GM19043 (cell line): ENCODE data around the gene PHF19.
A peak's percentile ranks its signal among the peaks of the same experiment; 100 is the strongest.

Experiments used
- ATAC-seq: cut with Tn5 transposase; IDR thresholded peaks from one replicate; pipeline ENCODE4 v1.9.1; 2021; ENCODE audit warnings: low read depth; ENCODE audit not compliant: unreplicated experiment

PHF19 gene

DNA sequence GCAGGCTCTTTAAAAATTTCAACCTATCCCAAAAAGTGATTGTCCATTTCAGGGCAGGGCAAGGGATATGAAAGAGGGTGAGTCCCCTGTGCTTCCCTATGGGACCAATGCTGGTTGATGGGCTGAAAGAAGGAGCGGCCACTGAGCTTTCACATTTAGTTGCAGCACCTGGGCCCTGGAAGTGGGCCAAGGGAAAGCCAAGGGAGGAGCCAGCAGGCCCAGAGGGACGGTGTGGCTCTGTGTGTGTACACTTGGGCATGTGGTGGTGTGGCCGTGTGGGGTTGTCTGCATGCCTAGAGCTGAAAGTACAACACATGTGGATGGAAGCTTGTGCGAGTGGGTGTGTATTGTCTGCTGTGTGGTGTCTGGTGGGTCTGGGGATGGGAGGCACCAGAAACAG, 20.3 kb downstream of the PHF19 start:
- no peak for ATAC-seq

DNA sequence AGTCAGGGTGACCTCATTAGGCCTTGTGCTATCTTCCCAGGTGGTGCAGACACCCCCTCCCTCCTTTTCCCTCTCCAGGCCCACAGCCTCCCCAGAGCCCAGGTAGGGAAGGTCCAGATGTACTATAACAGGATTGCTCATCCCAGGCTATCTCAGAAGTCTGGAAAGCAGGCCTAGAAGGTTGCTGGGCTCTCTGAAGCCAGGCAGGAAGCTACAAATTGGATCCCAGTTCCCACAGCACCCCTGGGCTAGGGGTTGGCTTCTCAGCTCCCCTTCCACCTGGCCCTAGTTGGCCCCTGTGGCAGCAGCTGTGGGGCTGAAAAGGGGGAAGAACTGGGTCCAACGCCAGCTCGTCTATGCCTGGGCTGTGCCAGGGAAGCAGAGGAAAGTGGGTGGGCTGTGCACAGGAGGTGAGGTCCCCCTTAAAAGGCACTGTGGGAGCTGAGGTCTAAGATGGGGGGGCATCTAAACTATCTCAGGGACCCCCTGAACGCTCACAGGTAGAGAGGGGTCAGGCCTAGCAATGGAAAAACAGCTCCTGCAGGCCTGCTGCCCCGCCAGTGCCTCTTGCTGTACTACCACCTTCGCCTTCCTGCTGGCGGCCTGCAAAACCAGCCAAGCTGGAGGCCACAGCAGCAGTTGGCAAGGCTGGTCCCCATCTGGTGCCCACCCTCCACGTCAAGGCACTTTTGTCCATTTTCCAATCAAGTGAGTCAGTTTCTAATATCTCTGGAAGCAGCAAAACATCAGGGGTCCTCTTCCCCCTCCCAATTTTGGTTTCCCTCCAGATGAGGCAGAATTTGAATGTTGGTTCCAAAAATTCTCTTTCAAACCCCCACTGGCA, 20.9 kb downstream of the PHF19 start:
- ATAC-seq: no peak

GRCh38 chr9:120854596-120855327, 22.2 kb downstream of the PHF19 start:
- ATAC-seq: no peak

GRCh38 chr9:120853198-120853597, 23.8 kb downstream of the PHF19 start:
- no peak for ATAC-seq

DNA sequence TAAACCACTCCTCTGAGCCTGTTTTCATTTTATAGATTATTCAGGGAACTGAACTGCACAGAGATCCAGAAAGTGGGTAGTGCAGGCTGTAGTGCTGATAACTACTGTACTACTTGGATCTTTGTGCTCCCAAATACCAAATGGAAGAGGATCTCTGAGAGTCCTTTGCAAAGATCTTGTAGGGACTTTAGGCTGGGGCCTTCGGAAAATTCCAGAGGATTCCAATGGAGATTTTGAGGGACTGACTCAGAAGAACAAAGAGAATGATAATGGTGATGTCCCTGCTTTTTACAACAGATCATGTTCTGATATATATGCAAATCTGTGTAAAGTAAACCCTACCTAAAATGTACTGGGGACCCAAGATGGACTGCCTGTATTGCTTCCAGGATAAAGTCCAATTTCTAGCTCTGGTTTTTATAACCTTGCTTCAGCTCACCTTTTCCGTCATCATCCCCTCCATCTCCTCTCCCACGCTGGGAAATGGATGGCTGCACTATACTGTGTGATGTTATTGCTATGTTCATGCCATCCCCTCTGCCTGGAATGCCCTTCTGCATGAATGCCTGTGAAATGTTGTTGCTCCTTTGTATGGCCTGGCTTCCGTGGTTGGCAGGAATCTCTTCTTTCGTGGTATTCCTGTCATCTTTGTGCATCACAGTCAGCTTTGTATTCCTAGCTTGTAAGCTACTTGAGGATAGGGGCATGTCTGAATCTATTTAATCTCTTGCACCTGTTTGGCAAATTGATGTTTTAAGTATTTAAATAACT, 24.6 kb downstream of the PHF19 start:
- ATAC-seq: no peak

DNA sequence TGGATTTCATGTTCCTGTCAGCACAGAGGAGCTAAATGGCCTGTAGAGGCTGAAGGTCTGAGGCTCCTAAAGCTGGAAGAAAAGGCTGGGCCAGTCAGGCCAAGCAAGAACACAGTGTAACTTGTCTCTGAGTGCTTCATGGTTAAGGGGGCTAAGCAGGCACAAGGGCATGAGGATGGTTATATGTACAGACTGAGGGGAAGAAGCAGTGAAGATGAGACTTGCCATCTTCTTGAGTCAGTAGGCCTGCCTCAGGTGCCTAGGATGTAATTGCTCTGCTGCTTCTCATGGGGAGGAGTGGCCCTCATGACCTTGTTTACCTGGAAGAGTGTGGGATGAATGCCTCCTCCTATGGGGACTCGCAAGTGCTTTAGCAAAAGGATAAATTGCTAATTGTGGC, 25.5 kb downstream of the PHF19 start:
- ATAC-seq: no peak

DNA sequence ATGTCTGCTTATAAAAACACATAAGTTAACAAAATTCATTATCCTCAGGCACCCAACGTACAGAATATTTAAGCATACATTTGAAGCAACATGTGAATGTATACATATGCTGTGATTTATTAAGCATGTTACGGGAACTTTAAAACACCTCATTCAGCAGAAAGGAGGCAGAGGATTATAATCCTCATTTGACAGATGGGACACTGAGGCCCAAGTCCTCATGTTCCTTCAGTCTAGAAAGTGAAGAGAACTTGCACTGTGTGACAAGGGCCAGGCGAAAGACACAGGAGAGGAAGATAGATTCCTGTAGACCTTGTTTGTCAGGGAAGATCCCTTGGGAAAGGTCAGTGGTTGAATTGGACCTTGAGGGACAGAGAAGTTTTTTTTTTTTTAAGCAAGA, 26.7 kb downstream of the PHF19 start:
- no peak for ATAC-seq

DNA sequence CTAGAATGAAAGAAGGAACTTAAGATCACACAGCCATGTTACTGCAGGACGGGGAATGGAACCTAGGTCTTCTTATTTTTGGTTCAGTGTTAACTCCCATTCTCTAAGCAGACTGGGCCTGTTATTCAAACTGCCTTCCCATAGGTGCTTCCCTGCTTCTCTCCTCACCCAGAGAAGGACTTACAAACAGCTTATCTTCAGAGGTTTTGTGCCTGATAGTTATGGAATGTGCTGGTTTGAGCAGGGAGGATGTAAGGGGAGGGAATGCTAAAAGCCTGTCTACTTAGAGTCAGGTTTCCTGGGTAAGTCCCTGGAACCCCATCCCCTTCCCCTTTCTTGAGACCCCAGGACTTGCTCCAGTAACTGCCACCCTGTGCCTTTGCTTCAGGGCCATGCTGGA, 30.1 kb downstream of the PHF19 start:
- ATAC-seq: no peak

DNA sequence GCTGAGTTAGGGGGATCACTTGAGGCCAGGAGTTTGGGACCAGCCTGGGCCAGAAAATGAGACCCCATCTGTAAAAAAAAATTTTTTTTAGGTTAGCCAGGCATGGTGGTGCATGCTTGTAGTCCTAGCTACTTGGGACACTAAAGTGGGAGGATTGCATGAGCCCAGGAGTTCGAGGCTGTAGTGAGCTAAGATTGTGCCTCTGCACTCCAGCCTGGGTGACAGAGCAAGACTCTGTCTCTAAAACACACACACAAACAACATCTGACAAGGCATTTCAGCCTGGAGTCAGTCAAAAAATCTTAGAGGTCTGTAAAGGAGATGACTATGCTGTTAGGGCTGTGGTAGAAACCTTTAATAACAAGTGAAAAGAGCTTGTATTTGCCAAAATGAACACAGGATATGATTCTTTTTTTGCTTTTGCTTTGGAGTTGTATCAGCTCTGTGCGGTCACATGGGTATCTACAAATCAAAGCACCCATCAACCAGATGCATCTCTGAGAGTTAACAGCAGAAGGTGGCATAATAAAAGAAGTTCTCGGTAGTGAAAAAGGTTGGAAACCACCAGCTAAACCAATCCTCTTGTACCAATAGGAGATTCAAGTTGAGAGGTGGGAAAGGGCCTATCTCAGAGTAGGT, 30.6 kb downstream of the PHF19 start:
- ATAC-seq: no peak

DNA sequence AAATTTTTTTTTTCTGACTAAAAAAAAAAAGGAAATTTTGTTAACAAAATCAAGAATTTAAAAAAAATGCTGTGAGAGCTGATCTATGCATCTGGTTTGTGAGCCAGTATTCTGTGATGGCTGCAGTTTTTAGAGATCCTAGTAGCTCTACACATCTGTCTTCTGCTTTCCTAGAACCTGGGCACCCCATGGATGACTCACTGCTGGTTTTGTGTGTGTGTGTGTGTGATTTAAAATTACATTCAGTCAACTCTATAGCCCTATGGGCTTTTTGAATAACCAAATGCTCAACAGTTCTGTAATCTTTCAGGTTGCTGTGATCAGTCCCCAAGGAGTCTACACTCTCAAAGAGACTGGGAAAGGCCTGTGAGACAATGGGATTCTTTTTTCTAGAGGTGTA, 31.7 kb downstream of the PHF19 start:
- ATAC-seq: no peak

DNA sequence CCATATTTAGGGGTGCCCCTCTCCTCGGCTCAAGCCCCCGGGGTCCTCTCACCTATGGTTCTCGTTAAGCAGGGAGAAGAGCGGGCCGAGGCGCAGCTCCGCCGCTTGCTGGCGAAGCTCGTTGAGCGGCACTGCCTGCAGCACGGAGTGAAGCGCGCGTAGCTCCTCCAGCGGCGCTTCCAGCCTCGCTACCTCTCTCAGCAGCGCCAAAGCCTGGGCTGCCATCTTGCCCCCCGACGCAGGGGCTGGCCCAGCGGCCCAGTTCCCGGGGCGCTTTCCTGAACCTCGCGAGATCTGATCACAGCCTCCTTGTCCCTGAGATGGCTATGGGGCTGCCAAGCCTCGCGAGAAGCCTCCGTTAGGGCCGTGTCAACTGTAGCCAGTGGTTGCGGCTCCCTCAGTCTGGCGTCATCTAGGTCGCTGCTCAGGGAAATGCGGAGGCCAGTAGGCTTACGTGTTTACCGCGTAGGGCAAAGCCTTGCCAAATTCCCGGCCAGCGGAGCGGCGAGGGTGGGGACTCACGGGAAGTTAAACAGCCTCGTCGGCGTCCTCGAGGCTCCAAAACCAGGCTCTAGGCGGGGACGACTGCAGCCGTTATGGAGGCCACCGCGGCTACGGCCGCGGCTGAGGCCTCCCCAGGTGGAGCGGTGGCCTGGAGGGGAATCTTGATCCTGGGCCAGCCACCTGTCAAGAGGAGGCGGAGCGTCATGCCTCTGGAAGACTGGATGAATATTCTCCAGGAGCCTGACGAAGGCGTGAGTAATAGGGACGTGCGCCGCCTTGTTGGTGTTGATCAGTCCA, 34.1 kb downstream of the PHF19 start, which contains the start of gene PSMD5:
Gene PSMD5 (minus strand): TSS at position 238 of the 801 bp plus-strand sequence. CDS start 13 bp downstream, at position 225.
- peak; percentile 99 for ATAC-seq

GRCh38 chr9:120841930-120842684, 34.9 kb downstream of the PHF19 start:
- ATAC-seq: no peak

- no peak for ATAC-seq
These were observed 37.8 kb downstream of the PHF19 start for GRCh38 chr9:120839146-120839545.

DNA sequence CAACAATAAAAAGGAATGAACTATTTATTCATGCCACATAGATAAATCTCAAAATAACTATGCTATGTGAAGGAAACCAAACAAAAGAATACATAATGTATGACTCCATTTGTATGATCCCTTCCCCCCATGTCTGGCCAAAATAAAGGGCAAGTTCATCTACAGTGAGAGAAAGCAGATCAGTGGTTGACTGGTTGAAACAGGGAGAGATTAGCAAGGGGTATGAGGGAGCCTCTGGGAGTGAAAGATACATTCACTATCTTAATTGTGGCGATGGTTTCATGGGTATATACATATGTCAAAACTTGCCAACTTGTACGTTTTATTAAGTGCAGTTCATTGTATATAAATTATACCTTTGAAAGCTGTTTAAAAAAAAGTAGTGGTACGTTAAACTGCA, 39.1 kb downstream of the PHF19 start:
- no peak for ATAC-seq

- ATAC-seq: no peak
These were observed 43.7 kb downstream of the PHF19 start for GRCh38 chr9:120833325-120833724.

- no peak for ATAC-seq
These were observed 44.2 kb downstream of the PHF19 start for GRCh38 chr9:120832807-120833206.

GRCh38 chr9:120830865-120831264, 46.1 kb downstream of the PHF19 start:
- no peak for ATAC-seq

DNA sequence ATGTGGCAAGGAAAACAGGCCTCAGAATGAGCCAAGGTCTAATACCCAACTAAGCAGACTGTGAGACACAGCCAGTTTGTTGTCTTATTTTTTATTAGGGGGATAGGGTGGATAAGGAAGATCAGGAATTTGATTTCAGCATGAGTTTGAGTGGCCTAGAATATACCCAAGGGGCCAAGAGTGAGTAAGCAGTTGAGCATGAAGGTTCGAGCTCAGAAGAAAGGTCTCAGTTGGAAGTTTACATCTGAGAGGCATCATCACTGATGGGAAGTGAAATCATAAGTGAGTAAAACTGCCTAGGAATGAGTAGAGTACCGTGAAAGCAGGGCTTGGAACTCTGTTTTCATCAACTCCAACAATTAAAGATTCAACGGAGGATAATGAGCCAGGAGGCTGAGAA, 46.8 kb downstream of the PHF19 start:
- ATAC-seq: no peak

DNA sequence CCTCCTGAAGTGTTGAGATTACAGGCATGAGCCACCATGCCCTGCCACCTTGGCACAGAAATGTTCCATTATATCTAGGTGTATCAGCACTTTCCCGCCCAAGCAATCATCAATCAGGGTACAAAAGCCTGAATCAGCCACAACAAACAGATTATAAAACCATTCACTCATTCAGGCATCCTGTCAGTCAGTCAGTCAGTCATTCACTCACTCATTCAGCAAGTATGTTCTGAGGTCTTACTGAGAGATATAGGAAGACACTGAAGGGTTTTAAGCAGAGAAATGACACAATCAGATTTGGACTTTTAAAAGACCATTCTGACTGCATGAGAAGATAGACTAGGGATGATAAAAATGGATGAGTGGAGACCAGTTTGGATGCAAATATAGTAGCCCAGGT, 47.3 kb downstream of the PHF19 start:
- no peak for ATAC-seq
